ENCODE results near the gene PIGA.

The PIGA gene

DNA sequence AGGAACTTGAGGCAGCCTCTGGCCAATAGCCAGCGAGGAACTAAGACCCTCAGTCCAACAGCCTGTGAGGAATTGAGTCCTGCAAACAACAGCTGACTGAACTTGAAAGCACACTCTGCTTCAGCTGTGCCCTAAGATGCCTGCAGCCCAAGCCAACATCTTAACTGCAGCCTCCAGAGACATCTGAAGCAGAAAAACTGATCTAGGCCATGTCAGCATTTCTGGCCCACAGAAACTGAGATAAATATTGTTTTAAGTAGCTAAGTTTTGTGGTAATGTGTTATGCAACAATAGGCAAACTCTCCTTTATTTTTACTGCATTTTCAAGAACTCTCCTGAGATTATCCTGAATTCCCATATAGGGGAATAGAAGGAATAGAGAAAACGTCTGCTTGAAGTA is 24.4 kb upstream of the PIGA start:
- TF ChIP-seq CTCF (IDR thresholded peaks at IDR 0.05; ENCODE audit: control insufficient read depth, extremely low read depth, insufficient read depth): no peak
- H3K4me3 ChIP-seq (ENCODE audit: low read depth, low read length): no peak overlapping the region
- no peak for DNase-seq (ENCODE audit: low read depth)

GRCh38 chrX:15358533-15358932 is 23.2 kb upstream of the PIGA start:
- no peak overlapping the region for H3K4me3 ChIP-seq (ENCODE audit: low read depth, low read length)
- no peak for TF ChIP-seq CTCF (IDR thresholded peaks at IDR 0.05; ENCODE audit: control insufficient read depth, extremely low read depth, insufficient read depth)
- DNase-seq (ENCODE audit: low read depth): no peak

DNA sequence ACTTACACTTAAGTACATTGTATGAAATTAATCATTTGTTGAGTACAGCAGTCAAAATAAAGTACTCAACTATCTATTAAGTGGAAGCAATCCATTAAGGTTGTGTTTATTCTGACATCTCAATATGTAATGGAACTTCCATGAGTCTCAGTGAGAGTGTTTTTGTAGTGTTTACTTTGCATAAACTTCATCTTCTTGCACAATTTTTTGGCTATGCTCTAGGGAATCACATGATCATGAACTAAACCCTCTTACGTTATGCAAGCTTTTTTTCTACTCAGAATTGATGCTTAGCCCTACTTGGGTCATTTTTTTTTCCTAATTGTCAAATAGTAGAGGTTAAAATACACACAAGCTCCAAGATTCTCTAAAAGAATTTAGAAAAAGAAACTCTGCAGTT is 21.1 kb upstream of the PIGA start:
- TF ChIP-seq CTCF (IDR thresholded peaks at IDR 0.05; ENCODE audit: control insufficient read depth, extremely low read depth, insufficient read depth): no peak
- DNase-seq (ENCODE audit: low read depth): no peak
- H3K4me3 ChIP-seq (ENCODE audit: low read depth, low read length): no peak overlapping the region

GRCh38 chrX:15350329-15350996 is 15.1 kb upstream of the PIGA start:
- no peak for TF ChIP-seq CTCF (IDR thresholded peaks at IDR 0.05; ENCODE audit: control insufficient read depth, extremely low read depth, insufficient read depth)
- DNase-seq (ENCODE audit: low read depth): no peak
- no peak overlapping the region for H3K4me3 ChIP-seq (ENCODE audit: low read depth, low read length)

DNA sequence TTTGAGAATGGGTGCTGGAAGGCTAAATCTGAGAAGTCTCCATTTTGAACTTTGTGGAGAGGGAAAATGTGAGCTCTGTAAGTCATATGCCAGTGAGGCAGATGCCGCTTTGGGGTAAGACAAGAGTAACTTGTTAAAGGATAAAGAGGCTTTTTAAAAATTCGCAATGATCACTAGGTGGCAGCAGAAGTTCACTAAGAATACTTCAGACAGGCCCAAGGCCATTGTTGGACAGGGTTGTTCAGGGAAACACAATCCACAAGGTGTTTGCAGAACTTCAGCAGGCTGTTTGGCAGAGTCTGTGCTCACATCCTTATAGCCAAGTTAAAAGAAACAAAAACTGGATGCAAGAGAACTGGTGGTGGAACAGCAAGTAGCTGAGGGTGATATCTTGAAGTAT is 13.7 kb upstream of the PIGA start:
- TF ChIP-seq CTCF (IDR thresholded peaks at IDR 0.05; ENCODE audit: control insufficient read depth, extremely low read depth, insufficient read depth): peak; percentile 45
- H3K4me3 ChIP-seq (ENCODE audit: low read depth, low read length): no peak overlapping the region
- peak; percentile 81 for DNase-seq (ENCODE audit: low read depth)

GRCh38 chrX:15345976-15346375 is 10.7 kb upstream of the PIGA start:
- H3K4me3 ChIP-seq (ENCODE audit: low read depth, low read length): no peak overlapping the region
- DNase-seq (ENCODE audit: low read depth): no peak
- TF ChIP-seq CTCF (IDR thresholded peaks at IDR 0.05; ENCODE audit: control insufficient read depth, extremely low read depth, insufficient read depth): no peak

- no peak for TF ChIP-seq CTCF (IDR thresholded peaks at IDR 0.05; ENCODE audit: control insufficient read depth, extremely low read depth, insufficient read depth)
- no peak for DNase-seq (ENCODE audit: low read depth)
- no peak overlapping the region for H3K4me3 ChIP-seq (ENCODE audit: low read depth, low read length)
These were observed 8.8 kb upstream of the PIGA start for GRCh38 chrX:15344106-15344505.
